GM12872 (cell line): ENCODE measurements around the gene GADD45GIP1.

Source experiments
- CTCF ChIP-seq: IDR thresholded peaks from 3 replicates; pipeline ENCODE4 v1.5.1; 2011; ENCODE audit warnings: low read depth, mild to moderate bottlenecking, low read length, moderate library complexity; ENCODE audit not compliant: insufficient read depth

Gene GADD45GIP1

GRCh38 chr19:12953138-12953798, 3.8 kb downstream of the GADD45GIP1 start:
- no peak for TF ChIP-seq CTCF

GRCh38 chr19:12952488-12953137, 4.4 kb downstream of the GADD45GIP1 start:
- no peak for TF ChIP-seq CTCF

- no peak for TF ChIP-seq CTCF
These were observed 7.4 kb downstream of the GADD45GIP1 start for GRCh38 chr19:12949363-12950283.

GRCh38 chr19:12948612-12949362, 8.2 kb downstream of the GADD45GIP1 start:
- no peak for TF ChIP-seq CTCF

- no peak for TF ChIP-seq CTCF
These were observed 9.1 kb downstream of the GADD45GIP1 start for GRCh38 chr19:12947702-12948611.

- no peak for TF ChIP-seq CTCF
These were observed 10.1 kb downstream of the GADD45GIP1 start for GRCh38 chr19:12946731-12947496.
